CD4-positive, alpha-beta T cell (primary cell): Measurements from ENCODE around the gene ISCA2. TPM values are rescaled to one million over a fixed set of nuclear protein-coding genes. Genes with fewer than 3 reads are reported as not detected.

ENCODE experiments used
- ATAC-seq: fragments of 200-7000 bp; cut with Tn5 transposase; one replicate; pipeline ENCODE4 v1.10.0; 2022; ENCODE audit warnings: mild to moderate bottlenecking; ENCODE audit not compliant: poor library complexity
- CTCF ChIA-PET: fragments of 350-600 bp; sonication (Branson Sonifier 250); formaldehyde crosslinking; loops from one replicate; lab custom pipeline; 2021; ENCODE audit warnings: antibody characterized with exemption, inconsistent platforms; lab: Charles Lee
- POLR2A ChIA-PET: fragments of 350-600 bp; sonication (Branson Sonifier 250); formaldehyde crosslinking; loops from one replicate; lab custom pipeline; 2021; ENCODE audit warnings: antibody characterized with exemption, inconsistent platforms; lab: Charles Lee
- DNase-seq, 14 experiments: peaks; one replicate each; pipeline ENCODE4 v3.0.0-alpha.2; 2013 to 2020; ENCODE audit warnings: mixed read lengths in 2 of 14
- H3K27ac ChIP-seq, 2 donors: one replicate each; pipeline versions ENCODE4 v1.5.1 to v1.7.0; 2013; ENCODE audit warnings: low read length in 2 of 2, low read depth in 1 of 2, mild to moderate bottlenecking in 1 of 2
- H3K27me3 ChIP-seq, 2 experiments: 1 replicate in 1 of 2; 2 replicates in 1 of 2; pipeline versions ENCODE4 v1.6.1 to v1.7.0; 2013; ENCODE audit warnings: low read length in 2 of 2, control low read depth in 1 of 2, mild to moderate bottlenecking in 1 of 2, moderate library complexity in 1 of 2; ENCODE audit not compliant: insufficient read depth in 2 of 2, control insufficient read depth in 1 of 2
- H3K36me3 ChIP-seq: one replicate; pipeline ENCODE4 v1.6.1; 2013; ENCODE audit warnings: low read length, control low read depth; ENCODE audit not compliant: insufficient read depth
- H3K4me1 ChIP-seq: one replicate; pipeline ENCODE4 v1.6.1; 2013; ENCODE audit warnings: low read length, control low read depth; ENCODE audit not compliant: insufficient read depth
- H3K4me3 ChIP-seq: one replicate; pipeline ENCODE4 v1.5.1; 2013; ENCODE audit warnings: mild to moderate bottlenecking, low read length, moderate library complexity
- H3K9me3 ChIP-seq, 2 experiments: 1 replicate in 1 of 2; 2 replicates in 1 of 2; pipeline versions ENCODE4 v1.6.1 to v1.7.0; 2013; ENCODE audit warnings: low read length in 2 of 2, mild to moderate bottlenecking in 2 of 2, control low read depth in 1 of 2, moderate library complexity in 1 of 2; ENCODE audit not compliant: control insufficient read depth in 1 of 2, insufficient read depth in 1 of 2
- H3K27ac Mint-ChIP-seq: one replicate; pipeline ENCODE4 v1.8.0; 2020; ENCODE audit warnings: mixed read lengths
- H3K27me3 Mint-ChIP-seq: one replicate; pipeline ENCODE4 v1.8.0; 2021; ENCODE audit warnings: mixed read lengths
- H3K36me3 Mint-ChIP-seq: one replicate; pipeline ENCODE4 v1.8.0; 2021; ENCODE audit warnings: low read depth, mixed read lengths
- H3K4me1 Mint-ChIP-seq: one replicate; pipeline ENCODE4 v1.8.0; 2021; ENCODE audit warnings: low read depth, mixed read lengths
- H3K4me3 Mint-ChIP-seq: one replicate; pipeline ENCODE4 v1.8.0; 2020; ENCODE audit warnings: mild to moderate bottlenecking, mixed read lengths
- H3K9me3 Mint-ChIP-seq: one replicate; pipeline ENCODE4 v1.8.0; 2020; ENCODE audit warnings: mixed read lengths
- CTCF ChIP-seq: fragments of 200-600 bp; IDR thresholded peaks from one replicate; pipeline ENCODE4 v1.8.0; 2022; ENCODE audit warnings: antibody characterized with exemption, mild to moderate bottlenecking
- intact Hi-C, 2 experiments: fragments of 100-400 bp; cut with DNase I in 1 of 2; cut with micrococcal nuclease in 1 of 2; formaldehyde crosslinking; loops; one replicate each; pipeline versions ENCODE4 v1.15.1 to v1.9.0; 2023 to 2025; cut with DNase I, micrococcal nuclease
- total RNA-seq, 174 experiments: library from RNA in 2 of 174; stranded (reverse) in 2 of 174; gene quantifications; one replicate each; pipeline ENCODE4 v1.2.3 and lab custom pipeline; 2021 to 2026

Gene ISCA2
- total RNA-seq, 2 experiments from 2014 or later, result 22.5 to 23.7 TPM

- CTCF ChIA-PET, result no interaction called here
- no peaks in the 10 kb centered on the region for H3K4me1 Mint-ChIP-seq
- no peaks in the 10 kb centered on the region for H3K4me1 ChIP-seq
- no peaks in the 10 kb centered on the region for H3K27me3 ChIP-seq
- DNase-seq (no peak), ATAC-seq (no peak)
- H3K4me3 ChIP-seq, result no peak overlapping the region
- no peak overlapping the region for H3K27ac Mint-ChIP-seq
- TF ChIP-seq CTCF, result no peak
- POLR2A ChIA-PET, result no interaction called here
- H3K36me3 ChIP-seq, result peaks cover 46% of the 10 kb centered on the region
- no peaks in the 10 kb centered on the region for H3K9me3 Mint-ChIP-seq
- H3K27me3 Mint-ChIP-seq, result no peaks in the 10 kb centered on the region
- H3K4me3 Mint-ChIP-seq, result no peak overlapping the region
- no peaks in the 10 kb centered on the region for H3K9me3 ChIP-seq
- H3K27ac ChIP-seq, result no peak overlapping the region
- intact Hi-C loops, result no loop called here
- peaks cover 69% of the 10 kb centered on the region for H3K36me3 Mint-ChIP-seq
Measured at GRCh38 chr14:74483321-74483720, 10.2 kb upstream of the ISCA2 start.

- Mint-ChIP-seq H3K27ac (no peak overlapping the region), H3K36me3 (peaks cover 44% of the 10 kb centered on the region), H3K27me3 (no peaks in the 10 kb centered on the region), H3K4me1 (peaks cover 15% of the 10 kb centered on the region), H3K9me3 (no peaks in the 10 kb centered on the region), H3K4me3 (no peak overlapping the region)
- H3K4me1 ChIP-seq, result no peaks in the 10 kb centered on the region
- ChIA-PET CTCF (no interaction called here), POLR2A (no interaction called here)
- intact Hi-C loops, result no loop called here
- ATAC-seq (no peak), DNase-seq (no peak)
- no peak overlapping the region for H3K27ac ChIP-seq
- no peaks in the 10 kb centered on the region for H3K27me3 ChIP-seq
- no peaks in the 10 kb centered on the region for H3K9me3 ChIP-seq
- peaks cover 28% of the 10 kb centered on the region for H3K36me3 ChIP-seq
- H3K4me3 ChIP-seq, result no peak overlapping the region
- no peak for TF ChIP-seq CTCF
Measured at GRCh38 chr14:74486164-74486563, 7.4 kb upstream of the ISCA2 start.

GRCh38 chr14:74488786-74489397 is 4.7 kb upstream of the ISCA2 start:
- H3K36me3 ChIP-seq, result peaks cover 9% of the 10 kb centered on the region
- ChIA-PET CTCF (no interaction called here), POLR2A (no interaction called here)
- Mint-ChIP-seq H3K4me3 (peak overlapping the region; percentile 12), H3K4me1 (peaks cover 15% of the 10 kb centered on the region), H3K27me3 (no peaks in the 10 kb centered on the region), H3K36me3 (peaks cover 23% of the 10 kb centered on the region), H3K9me3 (no peaks in the 10 kb centered on the region), H3K27ac (no peak overlapping the region)
- no peaks in the 10 kb centered on the region for H3K27me3 ChIP-seq
- intact Hi-C loops, result no loop called here
- no peaks in the 10 kb centered on the region for H3K9me3 ChIP-seq
- peak in 2 of 14 experiments; percentile 40 to 54 for DNase-seq
- TF ChIP-seq CTCF, result no peak
- ATAC-seq, result no peak
- peaks cover 10% of the 10 kb centered on the region for H3K4me1 ChIP-seq
- H3K27ac ChIP-seq, result no peak overlapping the region
- H3K4me3 ChIP-seq, result no peak overlapping the region
